Inflammatory macrophage treated with lipopolysaccharide for 1 hour (primary cell): Measurements from ENCODE around the gene UHRF1.
A peak's percentile ranks its signal among the peaks of the same experiment; 100 is the strongest.

Experiments
- DNase-seq, 2 donors: peaks; one replicate each; pipeline ENCODE4 v3.0.0-alpha.2; 2020 to 2022

The UHRF1 gene

GRCh38 chr19:4902796-4903195 lies 6.5 kb upstream of the UHRF1 start, which contains the start of gene ARRDC5:
Gene ARRDC5 (minus strand): TSS chr19:4902896. CDS start chr19:4902825, 71 bp downstream.
- no peak for DNase-seq

- DNase-seq, result no peak
Measured at GRCh38 chr19:4904481-4904880, 4.8 kb upstream of the UHRF1 start.

- no peak for DNase-seq
Measured at GRCh38 chr19:4906963-4907362, 2.3 kb upstream of the UHRF1 start.

- no peak for DNase-seq
Measured at GRCh38 chr19:4908360-4908759, 941 bp upstream of the UHRF1 start.

- no peak for DNase-seq
Measured at GRCh38 chr19:4908781-4909155, 533 bp upstream of the UHRF1 start.

GRCh38 chr19:4909897-4910593 lies 744 bp downstream of the UHRF1 start:
- peak; percentile 83 to 94 for DNase-seq

- peak; percentile 18 to 39 for DNase-seq
Measured at GRCh38 chr19:4910594-4911281, 1.4 kb downstream of the UHRF1 start.

GRCh38 chr19:4911314-4911713 lies 2.0 kb downstream of the UHRF1 start:
- DNase-seq, result no peak

GRCh38 chr19:4911786-4912672 lies 2.7 kb downstream of the UHRF1 start:
- peak; percentile 29 to 69 for DNase-seq

- DNase-seq, result no peak
Measured at GRCh38 chr19:4913996-4914735, 4.9 kb downstream of the UHRF1 start.

- peak; percentile 43 to 51 for DNase-seq
Measured at GRCh38 chr19:4914736-4915501, 5.6 kb downstream of the UHRF1 start.

- no peak for DNase-seq
Measured at GRCh38 chr19:4916292-4917082, 7.2 kb downstream of the UHRF1 start.

- no peak for DNase-seq
Measured at GRCh38 chr19:4922530-4923275, 13.4 kb downstream of the UHRF1 start.

GRCh38 chr19:4923276-4923747 lies 14.0 kb downstream of the UHRF1 start:
- no peak for DNase-seq

GRCh38 chr19:4929186-4929585 lies 19.9 kb downstream of the UHRF1 start:
- no peak for DNase-seq

- DNase-seq, result no peak
Measured at GRCh38 chr19:4930664-4931063, 21.4 kb downstream of the UHRF1 start.

GRCh38 chr19:4932711-4933110 lies 23.4 kb downstream of the UHRF1 start:
- no peak for DNase-seq

GRCh38 chr19:4933528-4933927 lies 24.2 kb downstream of the UHRF1 start:
- DNase-seq, result no peak

- no peak for DNase-seq
Measured at GRCh38 chr19:4935444-4935843, 26.1 kb downstream of the UHRF1 start.

GRCh38 chr19:4937060-4937459 lies 27.8 kb downstream of the UHRF1 start:
- no peak for DNase-seq
